Measurements from ENCODE around the gene SESN2.

- TF ChIP-seq POLR2A (IDR thresholded peaks at IDR 0.05) = no peak
- TF ChIP-seq, protein P1, sequence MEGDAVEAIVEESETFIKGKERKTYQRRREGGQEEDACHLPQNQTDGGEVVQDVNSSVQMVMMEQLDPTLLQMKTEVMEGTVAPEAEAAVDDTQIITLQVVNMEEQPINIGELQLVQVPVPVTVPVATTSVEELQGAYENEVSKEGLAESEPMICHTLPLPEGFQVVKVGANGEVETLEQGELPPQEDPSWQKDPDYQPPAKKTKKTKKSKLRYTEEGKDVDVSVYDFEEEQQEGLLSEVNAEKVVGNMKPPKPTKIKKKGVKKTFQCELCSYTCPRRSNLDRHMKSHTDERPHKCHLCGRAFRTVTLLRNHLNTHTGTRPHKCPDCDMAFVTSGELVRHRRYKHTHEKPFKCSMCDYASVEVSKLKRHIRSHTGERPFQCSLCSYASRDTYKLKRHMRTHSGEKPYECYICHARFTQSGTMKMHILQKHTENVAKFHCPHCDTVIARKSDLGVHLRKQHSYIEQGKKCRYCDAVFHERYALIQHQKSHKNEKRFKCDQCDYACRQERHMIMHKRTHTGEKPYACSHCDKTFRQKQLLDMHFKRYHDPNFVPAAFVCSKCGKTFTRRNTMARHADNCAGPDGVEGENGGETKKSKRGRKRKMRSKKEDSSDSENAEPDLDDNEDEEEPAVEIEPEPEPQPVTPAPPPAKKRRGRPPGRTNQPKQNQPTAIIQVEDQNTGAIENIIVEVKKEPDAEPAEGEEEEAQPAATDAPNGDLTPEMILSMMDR (IDR thresholded peaks at IDR 0.05) = no peak
Observed at GRCh38 chr1:28279721-28280120, 20.4 kb downstream of the SESN2 start.

Data from sigmoid colon (tissue), 3 donors.